ENCODE data around the gene DTWD1.
"Not testable (repeated sequence)": the region's sequence is repeated elsewhere in the genome, so short reads cannot be mapped to it uniquely, and the experiment has no call there.

The DTWD1 gene

GRCh38 chr15:49688135-49688790 lies 67.4 kb downstream of the DTWD1 start:
- no peaks in the 10 kb centered on the region for H3K27me3 ChIP-seq (replicated peaks in 2 of 5; ENCODE audit: control insufficient read depth in 4 of 5, insufficient read depth in 5 of 5, low read length in 4 of 5)
- no peaks in the 10 kb centered on the region for H3K36me3 ChIP-seq (ENCODE audit: control insufficient read depth in 4 of 4, insufficient read depth in 4 of 4, low read length in 3 of 4)
- WGBS (ENCODE audit: insufficient coverage) = 100% methylated on average over 2 of the region's 3 CpGs
- H3K4me1 ChIP-seq (ENCODE audit: control extremely low read depth in 1 of 4, control insufficient read depth in 4 of 4, insufficient read depth in 4 of 4, low read length in 3 of 4) = no peaks in the 10 kb centered on the region
- H3K27ac ChIP-seq (ENCODE audit: insufficient read depth in 1 of 2, low read depth in 1 of 2, low read length in 2 of 2, poor library complexity in 1 of 2, severe bottlenecking in 2 of 2) = no peak overlapping the region
- POLR2A ChIA-PET = no interaction called here
- no peaks in the 10 kb centered on the region for H3K9me3 ChIP-seq (ENCODE audit: control extremely low read depth in 1 of 5, control insufficient read depth in 4 of 5, insufficient read depth in 2 of 5, low read depth in 1 of 5, low read length in 4 of 5)
- no peak for DNase-seq
- CTCF ChIA-PET = no interaction called here
- H3K4me3 ChIP-seq (ENCODE audit: control insufficient read depth in 1 of 7, extremely low read depth in 1 of 7, insufficient read depth in 4 of 7, low read depth in 2 of 7, low read length in 6 of 7) = no peak overlapping the region

- POLR2A ChIA-PET = no interaction called here
- WGBS (ENCODE audit: insufficient coverage) = 63% methylated on average over 1 of the region's 2 CpGs
Observed at GRCh38 chr15:49692514-49693090, 71.8 kb downstream of the DTWD1 start.

GRCh38 chr15:49693498-49693897 lies 72.7 kb downstream of the DTWD1 start:
- DNase-seq = no peak
- Histone ChIP-seq H3K4me3 (ENCODE audit: control insufficient read depth in 1 of 7, extremely low read depth in 1 of 7, insufficient read depth in 4 of 7, low read depth in 2 of 7, low read length in 6 of 7) (no peak overlapping the region), H3K27me3 (replicated peaks in 2 of 5; ENCODE audit: control insufficient read depth in 4 of 5, insufficient read depth in 5 of 5, low read length in 4 of 5) (no peaks in the 10 kb centered on the region), H3K9me3 (ENCODE audit: control extremely low read depth in 1 of 5, control insufficient read depth in 4 of 5, insufficient read depth in 2 of 5, low read depth in 1 of 5, low read length in 4 of 5) (no peaks in the 10 kb centered on the region), H3K4me1 (ENCODE audit: control extremely low read depth in 1 of 4, control insufficient read depth in 4 of 4, insufficient read depth in 4 of 4, low read length in 3 of 4) (no peaks in the 10 kb centered on the region), H3K27ac (ENCODE audit: insufficient read depth in 1 of 2, low read depth in 1 of 2, low read length in 2 of 2, poor library complexity in 1 of 2, severe bottlenecking in 2 of 2) (no peak overlapping the region), H3K36me3 (ENCODE audit: control insufficient read depth in 4 of 4, insufficient read depth in 4 of 4, low read length in 3 of 4) (no peaks in the 10 kb centered on the region)
- CTCF ChIA-PET = no interaction called here
- POLR2A ChIA-PET = no interaction called here

More at GRCh38 chr15:49692514-49693090, 71.8 kb downstream of the DTWD1 start:
- Histone ChIP-seq H3K4me3 (ENCODE audit: control insufficient read depth in 1 of 7, extremely low read depth in 1 of 7, insufficient read depth in 4 of 7, low read depth in 2 of 7, low read length in 6 of 7) (no peak overlapping the region), H3K27ac (ENCODE audit: insufficient read depth in 1 of 2, low read depth in 1 of 2, low read length in 2 of 2, poor library complexity in 1 of 2, severe bottlenecking in 2 of 2) (no peak overlapping the region), H3K4me1 (ENCODE audit: control extremely low read depth in 1 of 4, control insufficient read depth in 4 of 4, insufficient read depth in 4 of 4, low read length in 3 of 4) (no peaks in the 10 kb centered on the region), H3K27me3 (replicated peaks in 2 of 5; ENCODE audit: control insufficient read depth in 4 of 5, insufficient read depth in 5 of 5, low read length in 4 of 5) (no peaks in the 10 kb centered on the region), H3K36me3 (ENCODE audit: control insufficient read depth in 4 of 4, insufficient read depth in 4 of 4, low read length in 3 of 4) (no peaks in the 10 kb centered on the region), H3K9me3 (ENCODE audit: control extremely low read depth in 1 of 5, control insufficient read depth in 4 of 5, insufficient read depth in 2 of 5, low read depth in 1 of 5, low read length in 4 of 5) (no peaks in the 10 kb centered on the region)
- DNase-seq = no peak
- CTCF ChIA-PET = no interaction called here

GRCh38 chr15:49696433-49696832 lies 75.6 kb downstream of the DTWD1 start:
- no peaks in the 10 kb centered on the region for H3K27me3 ChIP-seq (replicated peaks in 2 of 5; ENCODE audit: control insufficient read depth in 4 of 5, insufficient read depth in 5 of 5, low read length in 4 of 5)
- no peak for DNase-seq
- ChIA-PET POLR2A (no interaction called here), CTCF (no interaction called here)
- no peaks in the 10 kb centered on the region for H3K36me3 ChIP-seq (ENCODE audit: control insufficient read depth in 4 of 4, insufficient read depth in 4 of 4, low read length in 3 of 4)
- no peak overlapping the region for H3K27ac ChIP-seq (ENCODE audit: insufficient read depth in 1 of 2, low read depth in 1 of 2, low read length in 2 of 2, poor library complexity in 1 of 2, severe bottlenecking in 2 of 2)
- H3K4me1 ChIP-seq (ENCODE audit: control extremely low read depth in 1 of 4, control insufficient read depth in 4 of 4, insufficient read depth in 4 of 4, low read length in 3 of 4) = no peaks in the 10 kb centered on the region
- no peaks in the 10 kb centered on the region for H3K9me3 ChIP-seq (ENCODE audit: control extremely low read depth in 1 of 5, control insufficient read depth in 4 of 5, insufficient read depth in 2 of 5, low read depth in 1 of 5, low read length in 4 of 5)
- H3K4me3 ChIP-seq (ENCODE audit: control insufficient read depth in 1 of 7, extremely low read depth in 1 of 7, insufficient read depth in 4 of 7, low read depth in 2 of 7, low read length in 6 of 7) = no peak overlapping the region
- WGBS (ENCODE audit: insufficient coverage) = no CpG with 5 or more reads among the region's 2 CpGs

- H3K27ac ChIP-seq (ENCODE audit: insufficient read depth in 1 of 2, low read depth in 1 of 2, low read length in 2 of 2, poor library complexity in 1 of 2, severe bottlenecking in 2 of 2) = no peak overlapping the region
- no peak overlapping the region for H3K4me3 ChIP-seq (ENCODE audit: control insufficient read depth in 1 of 7, extremely low read depth in 1 of 7, insufficient read depth in 4 of 7, low read depth in 2 of 7, low read length in 6 of 7)
- H3K36me3 ChIP-seq (ENCODE audit: control insufficient read depth in 4 of 4, insufficient read depth in 4 of 4, low read length in 3 of 4) = no peaks in the 10 kb centered on the region
- no peak for DNase-seq
- no CpG with 5 or more reads among the region's 1 CpG for WGBS (ENCODE audit: insufficient coverage)
- H3K27me3 ChIP-seq (replicated peaks in 2 of 5; ENCODE audit: control insufficient read depth in 4 of 5, insufficient read depth in 5 of 5, low read length in 4 of 5) = no peaks in the 10 kb centered on the region
- ChIA-PET POLR2A (no interaction called here), CTCF (no interaction called here)
- H3K9me3 ChIP-seq (ENCODE audit: control extremely low read depth in 1 of 5, control insufficient read depth in 4 of 5, insufficient read depth in 2 of 5, low read depth in 1 of 5, low read length in 4 of 5) = no peaks in the 10 kb centered on the region
- no peaks in the 10 kb centered on the region for H3K4me1 ChIP-seq (ENCODE audit: control extremely low read depth in 1 of 4, control insufficient read depth in 4 of 4, insufficient read depth in 4 of 4, low read length in 3 of 4)
Observed at GRCh38 chr15:49697121-49697520, 76.3 kb downstream of the DTWD1 start.

- POLR2A ChIA-PET; H3K27me3 ChIP-seq (replicated peaks in 2 of 5; ENCODE audit: control insufficient read depth in 4 of 5, insufficient read depth in 5 of 5, low read length in 4 of 5); H3K9me3 ChIP-seq (ENCODE audit: control extremely low read depth in 1 of 5, control insufficient read depth in 4 of 5, insufficient read depth in 2 of 5, low read depth in 1 of 5, low read length in 4 of 5); CTCF ChIA-PET; DNase-seq; H3K4me3 ChIP-seq (ENCODE audit: control insufficient read depth in 1 of 7, extremely low read depth in 1 of 7, insufficient read depth in 4 of 7, low read depth in 2 of 7, low read length in 6 of 7); H3K27ac ChIP-seq (ENCODE audit: insufficient read depth in 1 of 2, low read depth in 1 of 2, low read length in 2 of 2, poor library complexity in 1 of 2, severe bottlenecking in 2 of 2); H3K36me3 ChIP-seq (ENCODE audit: control insufficient read depth in 4 of 4, insufficient read depth in 4 of 4, low read length in 3 of 4): not testable (repeated sequence)
- 97% methylated on average over 4 of the region's 12 CpGs for WGBS (ENCODE audit: insufficient coverage)
- H3K4me1 ChIP-seq (ENCODE audit: control extremely low read depth in 1 of 4, control insufficient read depth in 4 of 4, insufficient read depth in 4 of 4, low read length in 3 of 4) = peaks cover 3 to 11% (median 8%) of the 10 kb centered on the region in 4 experiments
Observed at GRCh38 chr15:49702982-49703381, 82.1 kb downstream of the DTWD1 start.
